Measurements from ENCODE around the gene GNA12.
A peak's percentile ranks its signal among the peaks of the same experiment; 100 is the strongest.

Gene GNA12

DNA sequence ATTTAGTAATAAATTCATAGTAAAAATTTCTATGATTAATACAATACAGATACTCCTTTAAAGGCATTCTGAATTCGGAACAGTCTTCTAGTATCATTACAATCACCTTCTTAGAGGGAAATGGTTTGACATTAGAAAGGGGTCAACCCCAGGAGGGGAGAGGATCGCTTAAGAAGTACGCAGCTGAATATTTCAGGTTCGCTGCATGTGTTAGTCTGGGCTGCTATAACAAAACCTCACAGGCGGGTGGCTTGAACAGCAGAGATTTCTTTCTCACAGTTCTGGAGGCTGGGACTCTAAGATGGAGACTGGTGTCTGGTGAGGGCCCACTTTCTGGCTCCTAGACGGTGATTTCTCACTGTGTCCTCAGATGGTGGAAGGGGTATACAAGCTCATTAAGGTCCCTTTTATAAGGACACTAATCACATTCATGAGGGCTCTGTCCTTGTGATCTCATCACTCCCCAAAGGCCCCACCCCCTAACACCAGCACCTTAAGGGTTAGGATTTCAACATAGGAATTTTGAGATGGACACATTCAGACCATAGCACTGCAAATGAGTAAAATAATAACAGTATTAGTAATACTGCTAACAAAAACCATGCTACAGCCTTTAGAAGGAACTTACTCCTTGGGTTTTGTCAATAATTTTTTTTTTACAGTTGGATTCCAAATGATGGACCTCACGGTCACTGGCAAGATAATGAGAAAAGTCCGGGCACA lies 34.0 kb downstream of the GNA12 start:
- Histone ChIP-seq H3K4me1 (ENCODE audit: control insufficient read depth, low read length) (peaks cover 26% of the 10 kb centered on the region), H3K36me3 (ENCODE audit: control insufficient read depth, low read length) (no peaks in the 10 kb centered on the region)

DNA sequence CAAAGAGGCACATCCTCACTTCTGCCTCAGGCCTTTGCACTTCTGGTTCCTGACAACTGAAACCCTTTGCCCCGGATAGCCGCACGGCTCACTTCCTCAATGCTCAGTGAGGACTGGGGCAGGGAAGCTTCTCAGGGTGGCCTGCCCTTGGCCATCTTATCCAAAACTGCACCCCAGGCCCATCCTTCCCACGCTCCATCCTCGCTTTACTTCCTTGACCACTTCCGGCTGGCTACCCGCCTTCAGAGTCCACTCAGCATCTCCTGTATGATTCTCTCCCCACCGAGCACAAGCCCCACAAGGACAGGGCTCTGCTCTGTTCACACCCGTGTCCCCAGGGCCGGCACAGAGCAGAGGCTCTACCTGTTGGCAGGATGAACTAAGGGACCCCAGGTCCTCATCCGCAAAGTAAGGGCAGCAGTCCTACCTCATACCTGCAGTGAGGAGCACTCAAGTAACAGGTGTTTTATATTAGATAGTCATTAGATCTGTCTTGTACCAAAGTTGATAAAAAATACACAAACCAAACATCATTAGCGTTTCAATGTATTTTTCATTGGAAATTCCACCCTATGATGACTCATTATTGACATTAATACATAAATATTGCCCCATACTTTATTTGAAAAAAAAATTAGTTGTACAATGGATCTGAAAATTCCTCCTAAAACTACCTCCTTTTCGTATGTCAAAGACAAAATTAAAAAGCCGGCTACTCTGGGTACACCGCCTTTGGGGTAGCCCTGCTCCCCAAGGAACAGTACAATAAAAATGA lies 35.0 kb downstream of the GNA12 start:
- Histone ChIP-seq H3K79me2 (ENCODE audit: control insufficient read depth, low read length) (peaks cover 5% of the 10 kb centered on the region), H3F3A (ENCODE audit: control insufficient read depth, insufficient read depth) (no peaks in the 10 kb centered on the region; the same call in 1 of the 2 replicates), H4K20me1 (ENCODE audit: control insufficient read depth, insufficient read depth, low read depth, low read length) (no peaks in the 10 kb centered on the region; the same call in 1 of the 2 replicates), H3K27ac (ENCODE audit: low read depth, low read length) (no peak overlapping the region), H3K4me3 (ENCODE audit: low read length) (no peak overlapping the region), H3K9me2 (replicated peaks; ENCODE audit: control insufficient read depth, low read length) (no peaks in the 10 kb centered on the region), H3K36me3 (ENCODE audit: control insufficient read depth, low read length) (no peaks in the 10 kb centered on the region), H3K27me3 (ENCODE audit: control insufficient read depth, low read length) (no peaks in the 10 kb centered on the region), H3K4me2 (ENCODE audit: low read length) (peak overlapping the region; percentile 23), H3K9me3 (ENCODE audit: control insufficient read depth, insufficient read depth, low read length) (no peaks in the 10 kb centered on the region), H3K4me1 (ENCODE audit: control insufficient read depth, low read length) (peaks cover 30% of the 10 kb centered on the region)
- TF ChIP-seq, protein P1, sequence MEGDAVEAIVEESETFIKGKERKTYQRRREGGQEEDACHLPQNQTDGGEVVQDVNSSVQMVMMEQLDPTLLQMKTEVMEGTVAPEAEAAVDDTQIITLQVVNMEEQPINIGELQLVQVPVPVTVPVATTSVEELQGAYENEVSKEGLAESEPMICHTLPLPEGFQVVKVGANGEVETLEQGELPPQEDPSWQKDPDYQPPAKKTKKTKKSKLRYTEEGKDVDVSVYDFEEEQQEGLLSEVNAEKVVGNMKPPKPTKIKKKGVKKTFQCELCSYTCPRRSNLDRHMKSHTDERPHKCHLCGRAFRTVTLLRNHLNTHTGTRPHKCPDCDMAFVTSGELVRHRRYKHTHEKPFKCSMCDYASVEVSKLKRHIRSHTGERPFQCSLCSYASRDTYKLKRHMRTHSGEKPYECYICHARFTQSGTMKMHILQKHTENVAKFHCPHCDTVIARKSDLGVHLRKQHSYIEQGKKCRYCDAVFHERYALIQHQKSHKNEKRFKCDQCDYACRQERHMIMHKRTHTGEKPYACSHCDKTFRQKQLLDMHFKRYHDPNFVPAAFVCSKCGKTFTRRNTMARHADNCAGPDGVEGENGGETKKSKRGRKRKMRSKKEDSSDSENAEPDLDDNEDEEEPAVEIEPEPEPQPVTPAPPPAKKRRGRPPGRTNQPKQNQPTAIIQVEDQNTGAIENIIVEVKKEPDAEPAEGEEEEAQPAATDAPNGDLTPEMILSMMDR (IDR thresholded peaks at IDR 0.05; ENCODE audit: low read depth, low read length, poor library complexity, severe bottlenecking), result no peak
- TF ChIP-seq EZH2phosphoT487 (IDR thresholded peaks at IDR 0.05; ENCODE audit: borderline replicate concordance, low read length), result no peak

More for the DNA sequence above, 34.0 kb downstream of the GNA12 start:
- H3K27me3 ChIP-seq (ENCODE audit: control insufficient read depth, low read length), result no peaks in the 10 kb centered on the region
- H3K9me3 ChIP-seq (ENCODE audit: control insufficient read depth, insufficient read depth, low read length), result no peaks in the 10 kb centered on the region
- TF ChIP-seq, protein P1 (IDR thresholded peaks at IDR 0.05; ENCODE audit: low read depth, low read length, poor library complexity, severe bottlenecking), result no peak
- no peak for TF ChIP-seq EZH2phosphoT487 (IDR thresholded peaks at IDR 0.05; ENCODE audit: borderline replicate concordance, low read length)
- no peak overlapping the region for H3K4me3 ChIP-seq (ENCODE audit: low read length)
- H3K9me2 ChIP-seq (replicated peaks; ENCODE audit: control insufficient read depth, low read length), result no peaks in the 10 kb centered on the region
- peaks cover 4% of the 10 kb centered on the region; the same call in 1 of the 2 replicates for H4K20me1 ChIP-seq (ENCODE audit: control insufficient read depth, insufficient read depth, low read depth, low read length)
- H3K4me2 ChIP-seq (ENCODE audit: low read length), result no peak overlapping the region
- peaks cover 10% of the 10 kb centered on the region for H3K79me2 ChIP-seq (ENCODE audit: control insufficient read depth, low read length)
- no peaks in the 10 kb centered on the region; the same call in 1 of the 2 replicates for H3F3A ChIP-seq (ENCODE audit: control insufficient read depth, insufficient read depth)
- H3K27ac ChIP-seq (ENCODE audit: low read depth, low read length), result no peak overlapping the region

DNA sequence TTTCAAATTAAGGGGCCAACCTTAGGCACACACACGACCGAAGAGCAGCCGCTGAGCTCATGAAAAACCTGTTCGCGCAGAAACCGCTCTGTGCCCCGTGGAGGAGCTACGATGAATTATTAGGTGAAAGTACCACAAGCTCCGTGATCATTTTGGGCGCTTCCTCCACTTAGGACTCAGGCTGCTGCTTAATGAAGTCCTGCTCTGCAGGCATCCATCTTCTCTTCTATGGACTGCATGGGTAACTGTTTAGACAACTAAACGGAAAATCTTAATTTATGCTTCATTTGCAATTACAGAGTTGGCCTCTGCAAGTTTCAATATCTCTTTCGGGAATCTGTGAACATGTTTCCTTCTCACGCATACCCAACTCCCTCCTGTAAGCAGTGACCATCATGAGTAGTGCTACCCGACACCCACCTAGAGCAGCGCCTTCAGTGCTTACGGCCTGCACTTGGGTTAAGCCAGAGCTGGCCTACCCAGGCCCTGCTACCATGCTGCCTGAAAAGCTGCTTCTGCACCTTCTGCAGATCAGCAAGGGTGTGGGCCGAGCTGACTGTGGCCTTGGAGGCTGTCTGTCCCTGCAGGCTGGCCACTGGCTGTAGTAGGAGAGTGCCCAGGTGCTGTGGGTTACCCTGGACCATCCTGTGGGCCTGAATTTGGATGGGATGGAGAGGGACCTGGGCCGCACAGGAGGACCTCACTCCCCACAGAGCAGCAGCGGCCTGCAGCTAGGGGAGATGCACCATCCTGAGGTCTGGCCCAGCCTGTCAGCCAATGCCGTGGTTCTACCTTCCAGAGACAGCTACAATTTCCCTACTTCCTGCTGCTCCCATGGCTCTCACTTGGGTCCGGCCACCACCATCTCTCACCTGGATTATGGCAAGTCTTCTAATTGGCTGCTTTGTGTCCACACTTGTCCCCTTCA lies 36.0 kb downstream of the GNA12 start:
- H3K4me2 ChIP-seq (ENCODE audit: low read length), result peak overlapping the region; percentile 23; the same call in 1 of the 2 replicates

More for the DNA sequence above, 36.0 kb downstream of the GNA12 start:
- Histone ChIP-seq H3K9me3 (ENCODE audit: control insufficient read depth, insufficient read depth, low read length) (no peaks in the 10 kb centered on the region), H3K27me3 (ENCODE audit: control insufficient read depth, low read length) (no peaks in the 10 kb centered on the region), H3F3A (ENCODE audit: control insufficient read depth, insufficient read depth) (no peaks in the 10 kb centered on the region; the same call in 1 of the 2 replicates), H3K27ac (ENCODE audit: low read depth, low read length) (no peak overlapping the region), H4K20me1 (ENCODE audit: control insufficient read depth, insufficient read depth, low read depth, low read length) (no peaks in the 10 kb centered on the region; the same call in 1 of the 2 replicates), H3K36me3 (ENCODE audit: control insufficient read depth, low read length) (no peaks in the 10 kb centered on the region), H3K9me2 (replicated peaks; ENCODE audit: control insufficient read depth, low read length) (no peaks in the 10 kb centered on the region), H3K4me1 (ENCODE audit: control insufficient read depth, low read length) (peaks cover 30% of the 10 kb centered on the region), H3K79me2 (ENCODE audit: control insufficient read depth, low read length) (peaks cover 6% of the 10 kb centered on the region), H3K4me3 (ENCODE audit: low read length) (no peak overlapping the region)
- TF ChIP-seq, protein P1 (IDR thresholded peaks at IDR 0.05; ENCODE audit: low read depth, low read length, poor library complexity, severe bottlenecking), result no peak
- TF ChIP-seq EZH2phosphoT487 (IDR thresholded peaks at IDR 0.05; ENCODE audit: borderline replicate concordance, low read length), result no peak
